ENCODE results near the gene MAN1A2.

The MAN1A2 gene

GRCh38 chr1:117339866-117340700 is 27.2 kb upstream of the MAN1A2 start (continued):
- TF ChIP-seq MYNN (tag by site-specific recombination; IDR thresholded peaks at IDR 0.05; ENCODE audit: borderline replicate concordance): no peak
- TF ChIP-seq ZNF571 (tag by site-specific recombination; IDR thresholded peaks at IDR 0.05): no peak
- no peak for TF ChIP-seq ZBTB6 (tag by site-specific recombination; IDR thresholded peaks at IDR 0.05)
- TF ChIP-seq ZNF585B (tag by site-specific recombination; IDR thresholded peaks at IDR 0.05): no peak
- TF ChIP-seq ZNF416 (tag by site-specific recombination; IDR thresholded peaks at IDR 0.05): no peak
- no peak for TF ChIP-seq ZNF776 (tag by site-specific recombination; IDR thresholded peaks at IDR 0.05; ENCODE audit: borderline replicate concordance)
- TF ChIP-seq ZNF600 (tag by site-specific recombination; IDR thresholded peaks at IDR 0.05): peak; percentile 71
- TF ChIP-seq ZNF837 (tag by site-specific recombination; IDR thresholded peaks at IDR 0.05): no peak
- TF ChIP-seq ZNF19 (tag by site-specific recombination; IDR thresholded peaks at IDR 0.05; ENCODE audit: low read depth): no peak
- no peak for TF ChIP-seq ZNF184 (tag by site-specific recombination; IDR thresholded peaks at IDR 0.05)
- no peak for TF ChIP-seq ZNF239 (tag by site-specific recombination; IDR thresholded peaks at IDR 0.05)
- no peak for TF ChIP-seq ZNF677 (tag by site-specific recombination; IDR thresholded peaks at IDR 0.05)
- no peak for TF ChIP-seq ZNF311 (tag by site-specific recombination; IDR thresholded peaks at IDR 0.05; ENCODE audit: borderline replicate concordance)
- peak; percentile 48; the same call in 1 of the 2 replicates for TF ChIP-seq ZNF558 (tag by site-specific recombination; IDR thresholded peaks at IDR 0.05)
- TF ChIP-seq YY1 (tag by site-specific recombination; IDR thresholded peaks at IDR 0.05): peak; percentile 69; the same call in 1 of the 2 replicates
- peak; percentile 63; the same call in 1 of the 2 replicates for TF ChIP-seq INSM2 (tag by site-specific recombination; IDR thresholded peaks at IDR 0.05)
- TF ChIP-seq ZNF544 (tag by site-specific recombination; IDR thresholded peaks at IDR 0.05): no peak
- TF ChIP-seq ATF2 (tag by site-specific recombination; IDR thresholded peaks at IDR 0.05; ENCODE audit: low read depth): peak; percentile 84
- no peak for TF ChIP-seq ZNF548 (tag by site-specific recombination; IDR thresholded peaks at IDR 0.05)
- TF ChIP-seq ZFP3 (tag by site-specific recombination; IDR thresholded peaks at IDR 0.05; ENCODE audit: low read depth): no peak
- TF ChIP-seq ZNF560 (tag by site-specific recombination; IDR thresholded peaks at IDR 0.05; ENCODE audit: borderline replicate concordance): no peak
- TF ChIP-seq ZNF133 (tag by site-specific recombination; IDR thresholded peaks at IDR 0.05): no peak
- no peak for TF ChIP-seq ZNF350 (tag by site-specific recombination; IDR thresholded peaks at IDR 0.05)
- 0 out of 2 replicates have a peak, but pooled peaks have one; percentile 51 for TF ChIP-seq ZNF626 (tag by site-specific recombination; IDR thresholded peaks at IDR 0.05)
- TF ChIP-seq KLF8 (tag by site-specific recombination; IDR thresholded peaks at IDR 0.05): peak; percentile 79
- TF ChIP-seq ZNF488 (tag by site-specific recombination; IDR thresholded peaks at IDR 0.05): no peak
- TF ChIP-seq ZNF302 (tag by site-specific recombination; IDR thresholded peaks at IDR 0.05; ENCODE audit: low read depth): no peak
- TF ChIP-seq ZFP69B (tag by site-specific recombination; IDR thresholded peaks at IDR 0.05): 0 out of 2 replicates have a peak, but pooled peaks have one; percentile 39
- TF ChIP-seq SP3 (tag by site-specific recombination; IDR thresholded peaks at IDR 0.05): peak; percentile 57
- TF ChIP-seq ZNF423 (tag by site-specific recombination; IDR thresholded peaks at IDR 0.05): no peak
- no peak for TF ChIP-seq ZBTB10 (tag by site-specific recombination; IDR thresholded peaks at IDR 0.05)
- TF ChIP-seq ZNF324 (tag by site-specific recombination; IDR thresholded peaks at IDR 0.05): no peak
- peak; percentile 80 for TF ChIP-seq PRDM1 (tag by site-specific recombination; IDR thresholded peaks at IDR 0.05)
